ENCODE results near the gene ARRB1.
"Not testable (repeated sequence)": the region's sequence is repeated elsewhere in the genome, so short reads cannot be mapped to it uniquely, and the experiment has no call there.

Gene ARRB1

GRCh38 chr11:75380716-75381420 lies 29.4 kb upstream of the ARRB1 start:
- no peak for DNase-seq (ENCODE audit: low spot score in 2 of 2)
- no peaks in the 10 kb centered on the region for H3K36me3 ChIP-seq (replicated peaks)
- in situ Hi-C loops (cut with MboI; ENCODE audit: low sequenced_read_pairs): loop anchor here (5.0 kb wide), 1 partner anchor 104 kb away; no protein-coding TSS in a partner anchor
- no peaks in the 10 kb centered on the region for H3K4me1 ChIP-seq
- no peaks in the 10 kb centered on the region for H3K9me3 ChIP-seq
- no peak overlapping the region for H3K4me3 ChIP-seq
- H3K27me3 ChIP-seq (ENCODE audit: low read depth): no peaks in the 10 kb centered on the region

- H3K4me3 ChIP-seq: no peak overlapping the region
- no peak for DNase-seq (ENCODE audit: low spot score in 2 of 2)
- no peaks in the 10 kb centered on the region for H3K4me1 ChIP-seq
- no peaks in the 10 kb centered on the region for H3K36me3 ChIP-seq (replicated peaks)
- H3K9me3 ChIP-seq: no peaks in the 10 kb centered on the region
- H3K27me3 ChIP-seq (ENCODE audit: low read depth): no peaks in the 10 kb centered on the region
- in situ Hi-C loops (cut with MboI; ENCODE audit: low sequenced_read_pairs): loop anchor here (5.0 kb wide), 1 partner anchor 103 kb away; no protein-coding TSS in a partner anchor
These were observed 28.8 kb upstream of the ARRB1 start for GRCh38 chr11:75380245-75380644.

GRCh38 chr11:75378776-75379175 lies 27.3 kb upstream of the ARRB1 start:
- H3K4me3 ChIP-seq; H3K9me3 ChIP-seq; H3K36me3 ChIP-seq (replicated peaks); DNase-seq (ENCODE audit: low spot score in 2 of 2); in situ Hi-C loops (cut with MboI; ENCODE audit: low sequenced_read_pairs); H3K4me1 ChIP-seq; H3K27me3 ChIP-seq (ENCODE audit: low read depth): not testable (repeated sequence)

GRCh38 chr11:75376175-75376574 lies 24.7 kb upstream of the ARRB1 start:
- H3K27me3 ChIP-seq (ENCODE audit: low read depth): no peaks in the 10 kb centered on the region
- in situ Hi-C loops (cut with MboI; ENCODE audit: low sequenced_read_pairs): no loop called here
- DNase-seq (ENCODE audit: low spot score in 2 of 2): no peak

GRCh38 chr11:75375626-75376025 lies 24.2 kb upstream of the ARRB1 start:
- H3K36me3 ChIP-seq (replicated peaks): no peaks in the 10 kb centered on the region
- in situ Hi-C loops (cut with MboI; ENCODE audit: low sequenced_read_pairs): no loop called here
- no peaks in the 10 kb centered on the region for H3K27me3 ChIP-seq (ENCODE audit: low read depth)
- no peaks in the 10 kb centered on the region for H3K4me1 ChIP-seq
- no peak overlapping the region for H3K4me3 ChIP-seq
- no peaks in the 10 kb centered on the region for H3K9me3 ChIP-seq
- no peak for DNase-seq (ENCODE audit: low spot score in 2 of 2)

More at GRCh38 chr11:75376175-75376574, 24.7 kb upstream of the ARRB1 start:
- no peaks in the 10 kb centered on the region for H3K4me1 ChIP-seq
- no peaks in the 10 kb centered on the region for H3K36me3 ChIP-seq (replicated peaks)
- H3K9me3 ChIP-seq: no peaks in the 10 kb centered on the region
- no peak overlapping the region for H3K4me3 ChIP-seq

- no peaks in the 10 kb centered on the region for H3K4me1 ChIP-seq
- DNase-seq (ENCODE audit: low spot score in 2 of 2): no peak
- no peak overlapping the region for H3K4me3 ChIP-seq
- in situ Hi-C loops (cut with MboI; ENCODE audit: low sequenced_read_pairs): no loop called here
- H3K9me3 ChIP-seq: no peaks in the 10 kb centered on the region
- H3K27me3 ChIP-seq (ENCODE audit: low read depth): no peaks in the 10 kb centered on the region
- no peaks in the 10 kb centered on the region for H3K36me3 ChIP-seq (replicated peaks)
These were observed 23.2 kb upstream of the ARRB1 start for GRCh38 chr11:75374646-75375045.

- no peaks in the 10 kb centered on the region for H3K4me1 ChIP-seq
- no peaks in the 10 kb centered on the region for H3K9me3 ChIP-seq
- H3K4me3 ChIP-seq: no peak overlapping the region
- H3K36me3 ChIP-seq (replicated peaks): no peaks in the 10 kb centered on the region
- in situ Hi-C loops (cut with MboI; ENCODE audit: low sequenced_read_pairs): no loop called here
- no peaks in the 10 kb centered on the region for H3K27me3 ChIP-seq (ENCODE audit: low read depth)
- DNase-seq (ENCODE audit: low spot score in 2 of 2): no peak
These were observed 21.7 kb upstream of the ARRB1 start for GRCh38 chr11:75373201-75373600.

GRCh38 chr11:75371949-75372876 lies 20.8 kb upstream of the ARRB1 start:
- no peak for DNase-seq (ENCODE audit: low spot score in 2 of 2)
- Histone ChIP-seq H3K9me3 (no peaks in the 10 kb centered on the region), H3K27me3 (ENCODE audit: low read depth) (no peaks in the 10 kb centered on the region), H3K4me3 (no peak overlapping the region), H3K4me1 (no peaks in the 10 kb centered on the region), H3K36me3 (replicated peaks) (no peaks in the 10 kb centered on the region)
- in situ Hi-C loops (cut with MboI; ENCODE audit: low sequenced_read_pairs): no loop called here

- no peak for DNase-seq (ENCODE audit: low spot score in 2 of 2)
- no peaks in the 10 kb centered on the region for H3K27me3 ChIP-seq (ENCODE audit: low read depth)
- in situ Hi-C loops (cut with MboI; ENCODE audit: low sequenced_read_pairs): no loop called here
- H3K9me3 ChIP-seq: no peaks in the 10 kb centered on the region
- no peaks in the 10 kb centered on the region for H3K4me1 ChIP-seq
- H3K36me3 ChIP-seq (replicated peaks): no peaks in the 10 kb centered on the region
- H3K4me3 ChIP-seq: no peak overlapping the region
These were observed 18.2 kb upstream of the ARRB1 start for GRCh38 chr11:75369560-75370255.

- H3K9me3 ChIP-seq; H3K27me3 ChIP-seq (ENCODE audit: low read depth); DNase-seq (ENCODE audit: low spot score in 2 of 2); in situ Hi-C loops (cut with MboI; ENCODE audit: low sequenced_read_pairs); H3K36me3 ChIP-seq (replicated peaks); H3K4me3 ChIP-seq; H3K4me1 ChIP-seq: not testable (repeated sequence)
These were observed 15.4 kb upstream of the ARRB1 start for GRCh38 chr11:75366826-75367225.

- Histone ChIP-seq H3K4me1 (no peaks in the 10 kb centered on the region), H3K27me3 (ENCODE audit: low read depth) (no peaks in the 10 kb centered on the region), H3K9me3 (no peaks in the 10 kb centered on the region), H3K4me3 (no peak overlapping the region), H3K36me3 (replicated peaks) (no peaks in the 10 kb centered on the region)
- no peak for DNase-seq (ENCODE audit: low spot score in 2 of 2)
- in situ Hi-C loops (cut with MboI; ENCODE audit: low sequenced_read_pairs): no loop called here
These were observed 14.3 kb upstream of the ARRB1 start for GRCh38 chr11:75365711-75366181.

GRCh38 chr11:75362285-75362684 lies 10.8 kb upstream of the ARRB1 start:
- H3K4me3 ChIP-seq; H3K9me3 ChIP-seq; H3K27me3 ChIP-seq (ENCODE audit: low read depth); H3K4me1 ChIP-seq; DNase-seq (ENCODE audit: low spot score in 2 of 2); H3K36me3 ChIP-seq (replicated peaks); in situ Hi-C loops (cut with MboI; ENCODE audit: low sequenced_read_pairs): not testable (repeated sequence)

GRCh38 chr11:75356613-75357012 lies 5.2 kb upstream of the ARRB1 start:
- DNase-seq (ENCODE audit: low spot score in 2 of 2): no peak
- no peaks in the 10 kb centered on the region for H3K9me3 ChIP-seq
- no peaks in the 10 kb centered on the region for H3K27me3 ChIP-seq (ENCODE audit: low read depth)
- H3K36me3 ChIP-seq (replicated peaks): no peaks in the 10 kb centered on the region
- H3K4me1 ChIP-seq: no peaks in the 10 kb centered on the region
- no peak overlapping the region for H3K4me3 ChIP-seq
- in situ Hi-C loops (cut with MboI; ENCODE audit: low sequenced_read_pairs): no loop called here
